Measurements from ENCODE around the gene TCHH. TPM values are rescaled to one million over a fixed set of nuclear protein-coding genes. Genes with fewer than 3 reads are reported as not detected.
"Not testable (repeated sequence)": the region's sequence is repeated elsewhere in the genome, so short reads cannot be mapped to it uniquely, and the experiment has no call there.

TCHH gene
- total RNA-seq, 2 experiments from 2014 or later = 0.12 to 0.14 TPM

- CTCF ChIA-PET = interaction anchor here (0.9 to 3.6 kb wide), 5 partner anchors 9 to 349 kb away, joined by 3 to 21 read pairs (median 6); no protein-coding TSS in a partner anchor
- no peak for ATAC-seq
- Mint-ChIP-seq H3K4me1 (no peaks in the 10 kb centered on the region), H3K4me3 (no peak overlapping the region), H3K9me3 (ENCODE audit: low read depth) (peaks cover 4% of the 10 kb centered on the region), H3K27me3 (peaks cover 4% of the 10 kb centered on the region), H3K27ac (no peak overlapping the region), H3K36me3 (peaks cover 7% of the 10 kb centered on the region)
- no peak for DNase-seq
Observed at GRCh38 chr1:152109998-152110294, 5.3 kb downstream of the TCHH start.

GRCh38 chr1:152109231-152109997 is 5.8 kb downstream of the TCHH start:
- Mint-ChIP-seq H3K36me3 (peaks cover 7% of the 10 kb centered on the region), H3K4me1 (no peaks in the 10 kb centered on the region), H3K27me3 (peaks cover 7% of the 10 kb centered on the region), H3K27ac (no peak overlapping the region), H3K9me3 (ENCODE audit: low read depth) (peaks cover 4% of the 10 kb centered on the region), H3K4me3 (no peak overlapping the region)
- CTCF ChIA-PET = interaction anchor here (0.9 to 3.6 kb wide), 4 partner anchors 24 to 350 kb away, joined by 3 to 21 read pairs (median 7); no protein-coding TSS in a partner anchor
- ATAC-seq (no peak), DNase-seq (no peak)

- CTCF ChIA-PET = interaction anchor here (1.3 to 2.7 kb wide), 2 partner anchors 23 to 80 kb away, joined by 4 to 10 read pairs; no protein-coding TSS in a partner anchor
Observed at GRCh38 chr1:152108882-152109222, 6.4 kb downstream of the TCHH start.

GRCh38 chr1:152107984-152108881 is 7.0 kb downstream of the TCHH start:
- Mint-ChIP-seq H3K27me3 (peaks cover 18% of the 10 kb centered on the region), H3K27ac (no peak overlapping the region), H3K4me1 (no peaks in the 10 kb centered on the region), H3K36me3 (peaks cover 7% of the 10 kb centered on the region), H3K9me3 (ENCODE audit: low read depth) (peaks cover 4% of the 10 kb centered on the region), H3K4me3 (no peak overlapping the region)
- no peak for DNase-seq
- no peak for ATAC-seq
- CTCF ChIA-PET = interaction anchor here (1.3 kb wide), 1 partner anchor 23 kb away, joined by 4 read pairs; no protein-coding TSS in a partner anchor

More at GRCh38 chr1:152108882-152109222, 6.4 kb downstream of the TCHH start:
- Mint-ChIP-seq H3K36me3 (peaks cover 7% of the 10 kb centered on the region), H3K27ac (no peak overlapping the region), H3K4me1 (no peaks in the 10 kb centered on the region), H3K27me3 (peaks cover 11% of the 10 kb centered on the region), H3K4me3 (no peak overlapping the region), H3K9me3 (ENCODE audit: low read depth) (peaks cover 4% of the 10 kb centered on the region)
- ATAC-seq (no peak), DNase-seq (no peak)

GRCh38 chr1:152107031-152107983 is 7.9 kb downstream of the TCHH start:
- Mint-ChIP-seq H3K36me3 (peaks cover 7% of the 10 kb centered on the region), H3K4me3 (no peak overlapping the region), H3K4me1 (no peaks in the 10 kb centered on the region), H3K27me3 (peaks cover 24% of the 10 kb centered on the region), H3K9me3 (ENCODE audit: low read depth) (peaks cover 4% of the 10 kb centered on the region), H3K27ac (no peak overlapping the region)
- DNase-seq (no peak), ATAC-seq (no peak)
- CTCF ChIA-PET = interaction anchor here (1.4 kb wide), 1 partner anchor 54 kb away, joined by 3 read pairs; no protein-coding TSS in a partner anchor

GRCh38 chr1:152104854-152105253 is 10.4 kb downstream of the TCHH start:
- Mint-ChIP-seq H3K27me3 (peaks cover 44% of the 10 kb centered on the region), H3K9me3 (ENCODE audit: low read depth) (peaks cover 4% of the 10 kb centered on the region)
- ATAC-seq = no peak

GRCh38 chr1:152096931-152097330 is 18.3 kb downstream of the TCHH start:
- Mint-ChIP-seq H3K4me1 (no peaks in the 10 kb centered on the region), H3K27ac (no peak overlapping the region), H3K36me3 (peaks cover 2% of the 10 kb centered on the region), H3K4me3 (no peak overlapping the region), H3K27me3 (peaks cover 76% of the 10 kb centered on the region), H3K9me3 (ENCODE audit: low read depth) (no peaks in the 10 kb centered on the region)
- CTCF ChIA-PET = no interaction called here
- DNase-seq (no peak), ATAC-seq (no peak)

More at GRCh38 chr1:152104854-152105253, 10.4 kb downstream of the TCHH start:
- Mint-ChIP-seq H3K4me1 (no peaks in the 10 kb centered on the region), H3K27ac (no peak overlapping the region), H3K4me3 (no peak overlapping the region), H3K36me3 (peaks cover 7% of the 10 kb centered on the region)
- CTCF ChIA-PET = interaction anchor here (2.1 kb wide), 1 partner anchor 82 kb away, joined by 10 read pairs; no protein-coding TSS in a partner anchor
- no peak for DNase-seq

- DNase-seq (no peak), ATAC-seq (no peak)
- Mint-ChIP-seq H3K27me3 (peaks cover 35% of the 10 kb centered on the region), H3K4me3 (no peak within 1 kb of the TSS), H3K27ac (no peak within 1 kb of the TSS), H3K4me1 (no peaks in the 10 kb centered on the region), H3K36me3 (peaks cover 2% of the 10 kb centered on the region), H3K9me3 (ENCODE audit: low read depth) (no peaks in the 10 kb centered on the region)
- CTCF ChIA-PET = no interaction called here
Observed at GRCh38 chr1:152089014-152089674, 26.1 kb downstream of the TCHH start, which contains the start of gene TCHHL1. TSS of gene TCHHL1 (minus strand) at chr1:152089064. CDS start at chr1:152088143, 921 bp downstream.

GRCh38 chr1:152086760-152087159 is 28.5 kb downstream of the TCHH start:
- DNase-seq (no peak), ATAC-seq (no peak)
- CTCF ChIA-PET = no interaction called here
- no peaks in the 10 kb centered on the region for H3K36me3 Mint-ChIP-seq
- no peak overlapping the region for H3K4me3 Mint-ChIP-seq
- no peaks in the 10 kb centered on the region for H3K4me1 Mint-ChIP-seq
- H3K9me3 Mint-ChIP-seq (ENCODE audit: low read depth) = no peaks in the 10 kb centered on the region
- H3K27me3 Mint-ChIP-seq = peaks cover 24% of the 10 kb centered on the region
- no peak overlapping the region for H3K27ac Mint-ChIP-seq

- CTCF ChIA-PET = interaction anchor here (1.8 kb wide), 1 partner anchor 24 kb away, joined by 4 read pairs; no protein-coding TSS in a partner anchor
- no peak for DNase-seq
- H3K4me1 Mint-ChIP-seq = no peaks in the 10 kb centered on the region
Observed at GRCh38 chr1:152084853-152085252, 30.4 kb downstream of the TCHH start.

GRCh38 chr1:152081026-152081425 is 34.2 kb downstream of the TCHH start:
- CTCF ChIA-PET; H3K27ac Mint-ChIP-seq; ATAC-seq; H3K4me3 Mint-ChIP-seq; H3K4me1 Mint-ChIP-seq; H3K9me3 Mint-ChIP-seq (ENCODE audit: low read depth); DNase-seq; H3K36me3 Mint-ChIP-seq: not testable (repeated sequence)
- peaks cover 20% of the 10 kb centered on the region for H3K27me3 Mint-ChIP-seq

More at GRCh38 chr1:152084853-152085252, 30.4 kb downstream of the TCHH start:
- ATAC-seq = no peak
- H3K9me3 Mint-ChIP-seq (ENCODE audit: low read depth) = no peaks in the 10 kb centered on the region
- peaks cover 13% of the 10 kb centered on the region for H3K27me3 Mint-ChIP-seq
- H3K4me3 Mint-ChIP-seq = no peak overlapping the region
- no peaks in the 10 kb centered on the region for H3K36me3 Mint-ChIP-seq
- no peak overlapping the region for H3K27ac Mint-ChIP-seq

GRCh38 chr1:152080494-152080893 is 34.8 kb downstream of the TCHH start:
- H3K27ac Mint-ChIP-seq; DNase-seq; ATAC-seq; H3K9me3 Mint-ChIP-seq (ENCODE audit: low read depth); H3K4me1 Mint-ChIP-seq; H3K4me3 Mint-ChIP-seq; CTCF ChIA-PET; H3K36me3 Mint-ChIP-seq: not testable (repeated sequence)
- peaks cover 24% of the 10 kb centered on the region for H3K27me3 Mint-ChIP-seq
